ENCODE results near the gene KIF3A. TPM values are rescaled to one million over a fixed set of nuclear protein-coding genes. Genes with fewer than 3 reads are reported as not detected.

Gene KIF3A
- total RNA-seq, 1 donor from 2014 or later, result 27.6 TPM

DNA sequence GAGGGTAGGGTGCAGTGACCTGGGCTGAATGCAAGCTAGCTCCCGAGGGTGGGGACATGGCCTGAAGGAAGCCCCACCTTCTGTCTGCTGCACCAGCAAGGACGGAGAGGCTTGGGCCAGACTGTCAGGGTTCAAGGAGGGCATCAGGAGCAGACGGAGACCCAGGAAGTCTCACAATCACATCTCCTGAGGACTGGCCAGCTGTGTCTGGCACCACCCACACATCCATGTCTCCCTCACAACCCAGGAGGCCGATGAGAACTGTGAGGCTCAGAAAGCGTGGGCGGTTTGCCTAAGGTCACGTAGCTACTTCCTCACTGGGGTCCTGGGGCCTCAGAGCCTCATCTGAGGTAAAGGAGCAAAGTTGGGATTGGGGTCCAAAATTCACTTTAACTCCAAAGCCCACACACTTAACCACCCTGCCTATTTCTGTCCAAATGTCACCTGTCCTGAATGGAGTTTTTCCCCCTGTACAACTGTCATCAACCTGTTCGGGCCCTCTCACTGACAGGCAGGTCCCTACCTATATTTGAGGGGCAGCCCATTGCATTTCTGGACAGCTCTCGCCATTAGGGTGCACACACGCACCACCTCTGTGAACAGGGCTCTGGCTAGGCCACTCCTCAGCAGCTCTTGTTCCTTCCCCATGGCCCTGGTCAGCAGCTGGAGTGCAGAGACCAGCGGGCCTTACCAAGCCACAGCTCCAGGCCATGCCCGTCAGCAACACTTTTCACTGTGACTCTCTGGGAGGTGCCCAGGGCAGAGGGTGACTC is 75.9 kb downstream of the KIF3A start:
- H3F3A ChIP-seq (ENCODE audit: low read depth), result no peaks in the 10 kb centered on the region
- H3K4me1 ChIP-seq, result no peaks in the 10 kb centered on the region
- no peaks in the 10 kb centered on the region for H3K9me3 Mint-ChIP-seq
- H3K36me3 ChIP-seq, result no peaks in the 10 kb centered on the region
- H3K36me3 Mint-ChIP-seq, result no peaks in the 10 kb centered on the region
- H3K27me3 ChIP-seq, result peaks cover 14% of the 10 kb centered on the region
- H3K4me1 Mint-ChIP-seq, result peaks cover 22% of the 10 kb centered on the region
- H3K9ac ChIP-seq, result no peak overlapping the region
- no peak for DNase-seq (ENCODE audit: low spot score)
- H3K27ac ChIP-seq, result no peak overlapping the region
- H3K4me3 Mint-ChIP-seq, result no peak overlapping the region
- no peaks in the 10 kb centered on the region for H4K20me1 ChIP-seq (ENCODE audit: low read depth)
- H3K4me3 ChIP-seq, result no peak overlapping the region
- H2AFZ ChIP-seq (replicated peaks), result no peak overlapping the region
- TF ChIP-seq CTCF (IDR thresholded peaks at IDR 0.05) (no peak), EZH2phosphoT487 (IDR thresholded peaks at IDR 0.05) (no peak), EZH2 (IDR thresholded peaks at IDR 0.05) (no peak)
- H3K27ac Mint-ChIP-seq, result peak overlapping the region; percentile 74
- H3K27me3 Mint-ChIP-seq (ENCODE audit: insufficient read depth, low read depth), result peaks cover 13% of the 10 kb centered on the region
- no peak overlapping the region for H3K4me2 ChIP-seq
- H3K79me2 ChIP-seq (ENCODE audit: low read depth), result no peaks in the 10 kb centered on the region
- no peaks in the 10 kb centered on the region for H3K9me3 ChIP-seq (ENCODE audit: low read depth)

GRCh38 chr5:132659598-132660493 is 77.5 kb downstream of the KIF3A start:
- H3K27ac Mint-ChIP-seq, result no peak overlapping the region
- no peaks in the 10 kb centered on the region for H3K4me1 ChIP-seq
- peaks cover 23% of the 10 kb centered on the region for H3K27me3 Mint-ChIP-seq (ENCODE audit: insufficient read depth, low read depth)
- no peak overlapping the region for H2AFZ ChIP-seq (replicated peaks)
- H3K79me2 ChIP-seq (ENCODE audit: low read depth), result no peaks in the 10 kb centered on the region
- peaks cover 30% of the 10 kb centered on the region for H3K27me3 ChIP-seq
- H3K36me3 Mint-ChIP-seq, result no peaks in the 10 kb centered on the region
- peaks cover 17% of the 10 kb centered on the region for H3K4me1 Mint-ChIP-seq
- TF ChIP-seq EZH2 (IDR thresholded peaks at IDR 0.05) (no peak), CTCF (IDR thresholded peaks at IDR 0.05) (no peak), EZH2phosphoT487 (IDR thresholded peaks at IDR 0.05) (no peak)
- no peaks in the 10 kb centered on the region for H3K9me3 ChIP-seq (ENCODE audit: low read depth)
- no peak overlapping the region for H3K4me3 ChIP-seq
- H3K4me3 Mint-ChIP-seq, result no peak overlapping the region
- H3K36me3 ChIP-seq, result no peaks in the 10 kb centered on the region
- no peaks in the 10 kb centered on the region for H4K20me1 ChIP-seq (ENCODE audit: low read depth)
- H3K9ac ChIP-seq, result no peak overlapping the region
- peaks cover under 1% of the 10 kb centered on the region for H3K9me3 Mint-ChIP-seq
- DNase-seq (ENCODE audit: low spot score), result no peak
- no peaks in the 10 kb centered on the region for H3F3A ChIP-seq (ENCODE audit: low read depth)
- H3K4me2 ChIP-seq, result no peak overlapping the region
- no peak overlapping the region for H3K27ac ChIP-seq

- no peak for DNase-seq (ENCODE audit: low spot score)
- Mint-ChIP-seq H3K36me3 (no peaks in the 10 kb centered on the region), H3K9me3 (peaks cover 2% of the 10 kb centered on the region), H3K4me3 (no peak overlapping the region), H3K27ac (peak overlapping the region; percentile 57), H3K27me3 (ENCODE audit: insufficient read depth, low read depth) (peaks cover 30% of the 10 kb centered on the region), H3K4me1 (peaks cover 11% of the 10 kb centered on the region)
- no peaks in the 10 kb centered on the region for H4K20me1 ChIP-seq (ENCODE audit: low read depth)
- H3F3A ChIP-seq (ENCODE audit: low read depth), result no peaks in the 10 kb centered on the region
- no peaks in the 10 kb centered on the region for H3K79me2 ChIP-seq (ENCODE audit: low read depth)
- peaks cover 42% of the 10 kb centered on the region for H3K27me3 ChIP-seq
- no peak overlapping the region for H3K27ac ChIP-seq
- no peaks in the 10 kb centered on the region for H3K9me3 ChIP-seq (ENCODE audit: low read depth)
- H2AFZ ChIP-seq (replicated peaks), result no peak overlapping the region
- no peaks in the 10 kb centered on the region for H3K36me3 ChIP-seq
- TF ChIP-seq EZH2 (IDR thresholded peaks at IDR 0.05) (no peak), CTCF (IDR thresholded peaks at IDR 0.05) (no peak), EZH2phosphoT487 (IDR thresholded peaks at IDR 0.05) (no peak)
- no peak overlapping the region for H3K9ac ChIP-seq
- H3K4me1 ChIP-seq, result peaks cover 6% of the 10 kb centered on the region
- no peak overlapping the region for H3K4me2 ChIP-seq
- no peak overlapping the region for H3K4me3 ChIP-seq
Observed at GRCh38 chr5:132658381-132659302, 78.7 kb downstream of the KIF3A start.
